DMS 273 (cell line): ENCODE results near the gene FCN1.
"Not testable (repeated sequence)": the region's sequence is repeated elsewhere in the genome, so short reads cannot be mapped to it uniquely, and the experiment has no call there.

Experiments
- DNase-seq: peaks from one replicate; lab custom pipeline; 2025; ENCODE audit not compliant: unreplicated experiment; lab: John Stamatoyannopoulos, UW

FCN1 gene

DNA sequence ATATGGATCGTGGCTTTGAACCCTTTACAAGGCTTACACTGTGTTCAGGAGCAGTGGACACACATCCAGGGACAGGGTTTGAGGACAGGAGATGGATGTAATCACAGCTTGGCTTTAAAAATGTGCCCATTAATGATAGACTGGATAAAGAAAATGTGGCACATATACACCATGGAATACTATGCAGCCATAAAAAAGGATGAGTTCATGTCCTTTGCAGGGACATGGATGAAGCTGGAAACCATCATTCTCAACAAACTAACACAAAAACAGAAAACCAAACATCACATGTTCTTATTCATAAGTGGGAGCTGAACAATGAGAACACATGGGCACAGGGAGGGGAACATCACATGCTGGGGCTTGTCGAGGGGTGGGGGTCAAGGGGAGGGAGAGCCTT is 60.3 kb downstream of the FCN1 start:
- not testable (repeated sequence) for DNase-seq

DNA sequence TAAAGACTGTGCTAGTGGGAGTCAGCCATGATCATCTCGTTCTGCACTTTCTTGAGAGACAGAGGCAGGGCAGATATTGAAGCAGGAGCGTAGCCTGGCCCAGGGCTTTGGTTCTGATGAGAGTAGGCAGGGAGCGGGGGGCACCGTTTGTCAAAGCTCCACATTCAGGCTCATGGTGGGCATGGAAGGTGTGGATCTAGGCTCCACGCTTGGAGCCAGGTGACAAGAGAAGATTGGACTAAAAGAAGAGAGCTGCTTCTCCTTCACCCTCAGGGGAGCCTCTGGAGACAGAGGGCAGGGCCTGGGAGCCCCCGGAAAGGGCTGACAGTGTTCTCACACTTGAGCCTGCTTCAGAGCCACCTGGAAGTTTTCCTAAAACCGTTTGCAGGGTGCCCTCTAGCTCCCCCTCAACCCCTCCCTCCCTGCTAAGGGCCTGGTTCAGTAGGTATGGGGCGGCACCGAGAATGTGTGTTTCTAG is 61.8 kb downstream of the FCN1 start:
- no peak for DNase-seq
